ENCODE measurements around the gene RAB23.

- TF ChIP-seq GATA2 (IDR thresholded peaks at IDR 0.05; ENCODE audit: low read depth, low read length) = no peak
- TF ChIP-seq GATA3 (IDR thresholded peaks at IDR 0.05; ENCODE audit: low read depth, low read length) = no peak
Observed at GRCh38 chr6:57242505-57242904, 20.4 kb upstream of the RAB23 start.

All from SH-SY5Y (cell line).